SK-N-MC (cell line): ENCODE results near the gene CFAP20DC.

Source experiments
- EZH2 ChIP-seq: fragments of 200-600 bp; sonication (generic); IDR thresholded peaks from one replicate; pipeline ENCODE4 v1.6.1; 2017; ENCODE audit warnings: antibody characterized with exemption
- POLR2AphosphoS5 ChIP-seq: IDR thresholded peaks from 2 replicates; pipeline ENCODE4 v1.6.1; 2012; ENCODE audit warnings: mild to moderate bottlenecking, low read depth, low read length, borderline replicate concordance

GRCh38 chr3:58755150-58755549 lies 294.7 kb downstream of the CFAP20DC start:
- TF ChIP-seq POLR2AphosphoS5: no peak
- TF ChIP-seq EZH2: no peak
